PC-9 (cell line): ENCODE measurements around the gene EVPL.

Experiments
- CTCF ChIP-seq: fragments of 200-600 bp; sonication (generic); conservative IDR thresholded peaks from 2 replicates; pipeline ENCODE4 v1.6.1; 2017; ENCODE audit warnings: mixed run types, antibody characterized with exemption, mild to moderate bottlenecking, moderate library complexity
- EZH2 ChIP-seq: fragments of 200-600 bp; sonication (generic); IDR thresholded peaks from 2 replicates; pipeline ENCODE4 v1.8.0; 2017; ENCODE audit warnings: antibody characterized with exemption, low read depth

GRCh38 chr17:75991396-75991795 lies 35.7 kb downstream of the EVPL start:
- no peak for TF ChIP-seq CTCF
- TF ChIP-seq EZH2: no peak
